NOMO-1 (cell line): ENCODE data around the gene SESTD1.
A peak's percentile ranks its signal among the peaks of the same experiment; 100 is the strongest.

Source experiments
- DNase-seq, 2 experiments: peaks; one replicate each; lab custom pipeline; 2025; ENCODE audit not compliant: unreplicated experiment in 2 of 2; lab: John Stamatoyannopoulos, UW

The SESTD1 gene

DNA sequence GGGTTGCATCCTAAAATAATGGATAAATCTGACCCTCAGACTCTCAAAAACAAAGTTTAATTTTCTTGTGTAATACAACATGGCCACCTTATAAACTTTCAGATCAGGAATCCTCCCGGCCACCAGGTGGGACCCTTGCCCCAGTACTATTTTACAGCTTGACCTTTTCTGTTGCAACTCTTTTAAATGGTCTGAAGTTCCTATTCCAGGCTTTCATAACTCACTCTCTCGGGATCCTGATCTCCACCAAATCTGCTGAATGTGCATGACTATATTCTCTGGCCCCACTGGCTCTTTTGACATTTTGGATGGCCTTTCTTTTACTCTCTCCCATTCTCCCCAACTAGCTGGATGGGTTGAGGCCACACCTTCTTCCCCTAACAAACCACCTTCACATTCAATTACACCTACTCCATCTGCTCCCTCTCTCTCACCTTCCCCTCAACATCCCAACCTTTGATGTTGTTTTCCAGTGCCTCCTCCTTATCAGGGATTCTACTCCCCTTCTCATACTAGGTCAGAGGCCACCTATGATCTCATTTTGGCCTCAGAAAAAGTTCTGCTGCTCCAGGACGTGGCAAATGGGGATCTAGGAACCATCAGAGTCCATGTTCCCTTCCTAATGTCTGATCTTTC lies 70.8 kb downstream of the SESTD1 start:
- DNase-seq, result no peak

DNA sequence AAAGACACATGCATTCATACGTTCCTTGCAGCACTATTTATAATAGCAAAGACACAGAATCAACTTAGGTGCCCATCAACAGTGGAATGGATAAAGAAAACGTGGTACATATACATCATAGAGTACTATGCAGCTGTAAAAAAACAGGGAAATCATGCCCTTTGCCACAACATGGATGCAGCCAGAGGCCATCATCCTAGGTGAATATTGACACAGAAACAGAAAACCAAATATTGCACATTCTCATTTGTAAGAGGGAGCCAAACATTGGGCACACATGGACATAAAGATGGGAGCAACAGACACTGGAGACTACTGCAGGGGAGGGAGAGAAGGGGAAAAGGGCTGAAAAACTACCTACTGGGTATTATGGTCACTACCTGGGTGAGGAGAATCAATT lies 73.5 kb downstream of the SESTD1 start:
- no peak for DNase-seq

DNA sequence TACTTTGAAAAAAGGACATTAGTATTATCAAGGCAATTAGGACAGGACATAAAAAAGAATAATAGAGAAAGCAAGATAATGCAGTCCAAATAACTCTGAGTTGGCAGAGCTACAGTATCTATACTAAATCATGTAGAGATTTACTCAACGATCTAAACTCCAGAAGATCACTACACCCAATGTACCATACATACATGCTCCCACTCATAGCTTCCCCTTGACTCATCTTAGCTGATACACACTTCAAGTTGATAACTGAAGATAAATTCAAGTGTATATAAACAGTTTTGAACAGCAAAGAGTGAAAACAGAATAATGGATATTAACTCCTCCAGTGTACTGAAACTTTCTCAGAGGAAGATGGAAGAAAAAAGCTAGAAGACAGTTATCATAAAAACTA lies 78.5 kb downstream of the SESTD1 start:
- DNase-seq, result no peak

GRCh38 chr2:179184610-179185009 lies 80.0 kb downstream of the SESTD1 start:
- no peak for DNase-seq

DNA sequence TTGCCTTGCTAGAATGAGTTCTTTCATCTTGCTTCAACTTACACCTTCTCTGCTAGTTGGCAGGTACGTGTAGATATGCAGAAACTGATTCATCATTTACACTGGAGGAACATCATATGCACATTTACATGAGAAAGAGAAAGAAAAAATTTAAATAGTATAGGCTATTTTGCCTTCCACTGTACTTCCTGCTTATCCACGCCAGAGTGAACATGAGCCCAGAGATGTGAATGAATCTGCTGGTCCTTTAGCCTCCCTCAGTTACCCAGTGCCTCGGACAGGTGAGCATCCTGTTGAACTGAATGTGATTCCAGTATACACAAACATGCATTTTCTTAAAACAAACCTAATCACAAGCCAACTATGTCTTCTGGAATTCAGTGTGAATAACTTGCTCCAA lies 83.6 kb downstream of the SESTD1 start:
- no peak for DNase-seq

DNA sequence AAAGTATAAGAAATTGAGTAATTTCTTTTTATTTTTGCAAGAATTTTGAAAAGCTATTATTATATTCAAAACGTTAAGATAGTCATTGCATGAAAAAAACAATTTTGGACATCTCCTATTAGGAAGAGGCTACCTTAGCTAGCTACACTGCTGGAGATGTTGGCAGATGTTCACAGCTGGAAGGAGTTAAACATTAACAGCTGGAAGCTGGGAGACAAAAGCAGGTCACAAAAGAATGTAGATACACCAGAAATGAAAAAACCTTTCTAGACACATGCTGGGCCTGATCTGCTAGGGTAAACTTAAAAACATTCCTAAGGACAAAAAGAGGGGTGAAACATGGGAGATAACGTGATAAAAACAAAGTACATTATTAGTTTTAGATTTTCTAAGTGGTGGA lies 84.4 kb downstream of the SESTD1 start:
- no peak for DNase-seq

DNA sequence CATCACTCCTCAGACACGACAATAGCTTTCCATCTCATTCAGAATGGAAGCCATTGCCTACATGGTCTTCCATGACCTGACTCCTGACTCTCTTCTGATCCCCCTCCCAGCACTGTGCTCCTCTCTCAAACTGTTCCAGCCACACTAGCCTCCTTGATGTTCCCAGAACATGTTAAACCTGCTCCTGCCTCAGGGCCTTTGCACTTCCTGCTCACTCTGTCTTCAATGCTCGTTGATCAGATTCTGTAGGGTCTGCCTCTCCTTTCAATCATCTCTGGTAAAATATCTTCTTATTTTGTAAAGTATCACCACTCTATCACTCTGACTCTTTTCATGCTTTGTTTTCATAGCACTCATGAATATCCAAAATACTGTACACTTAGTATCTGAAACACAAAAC lies 84.9 kb downstream of the SESTD1 start:
- DNase-seq, result no peak

DNA sequence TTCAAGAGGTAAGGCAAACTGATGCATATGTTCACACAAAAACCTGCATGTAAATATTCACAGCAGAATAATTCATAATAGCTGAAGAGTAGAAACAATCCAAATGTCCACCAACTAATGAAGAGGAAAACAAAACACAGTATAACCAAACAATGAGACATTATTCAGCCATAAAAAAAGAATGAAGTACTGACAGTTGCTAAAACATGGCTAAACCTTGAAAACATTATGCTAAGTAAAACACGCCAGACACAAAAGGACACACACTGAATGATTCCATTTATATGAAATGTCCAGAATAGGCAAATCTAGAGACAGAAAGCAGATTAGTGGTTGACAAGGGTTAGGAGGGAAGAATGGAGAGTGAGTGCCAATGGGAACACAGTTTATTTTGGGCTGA lies 86.9 kb downstream of the SESTD1 start:
- no peak for DNase-seq

DNA sequence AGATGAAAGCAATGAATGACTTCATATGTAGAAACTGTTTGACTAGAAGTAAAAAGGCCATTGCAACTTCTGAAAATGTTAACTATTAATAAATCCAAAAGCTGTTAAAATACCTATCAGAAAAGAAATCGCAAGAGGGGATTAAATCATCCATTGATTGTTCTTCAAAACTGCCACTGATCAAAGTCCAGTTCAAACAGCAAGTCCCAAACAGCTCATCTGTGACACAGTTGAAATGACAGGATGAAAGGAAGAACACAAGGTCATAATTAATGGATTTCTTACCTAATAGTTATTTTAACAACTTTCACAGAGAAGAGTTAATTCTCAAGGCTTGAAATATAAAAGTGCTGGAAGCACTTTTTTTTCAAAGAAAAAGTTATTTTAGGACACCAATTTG lies 90.4 kb downstream of the SESTD1 start:
- no peak for DNase-seq

DNA sequence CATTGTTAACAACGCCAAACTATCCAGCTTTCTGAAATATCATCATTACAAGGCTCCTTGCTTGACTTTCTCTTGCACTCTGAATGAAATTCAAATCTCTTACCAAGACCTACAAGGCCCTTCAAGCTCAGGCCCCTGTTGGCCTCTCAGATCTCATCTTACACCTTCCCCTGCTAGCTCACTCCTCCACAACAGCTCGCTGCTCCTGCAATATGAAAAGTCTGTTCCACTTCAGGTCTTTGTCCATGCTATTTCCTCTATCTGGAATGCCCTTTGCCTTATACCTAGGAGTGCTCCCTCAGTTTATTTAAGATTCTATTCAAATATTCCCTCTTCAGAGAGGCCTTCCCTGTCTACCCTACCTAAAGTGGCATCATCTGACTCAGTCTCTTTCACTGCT lies 91.7 kb downstream of the SESTD1 start:
- no peak for DNase-seq

DNA sequence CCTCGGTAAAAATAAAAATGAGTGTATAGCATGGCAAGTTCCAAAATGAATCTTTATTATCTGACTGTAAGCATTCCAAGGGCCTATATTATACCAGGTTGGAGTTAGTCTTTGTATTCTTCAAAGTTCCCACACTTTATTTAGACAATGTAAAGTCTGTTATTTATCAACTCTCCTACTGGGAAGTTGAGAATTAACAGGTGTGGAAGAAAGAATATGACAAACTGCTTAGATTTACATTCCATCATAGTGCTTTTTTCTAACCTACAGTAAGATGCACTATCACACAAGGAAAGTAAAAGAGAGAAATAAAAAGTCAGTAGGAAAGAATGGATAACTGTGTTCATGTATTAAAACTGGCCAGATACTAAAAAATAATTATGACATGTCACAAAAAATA lies 93.3 kb downstream of the SESTD1 start:
- DNase-seq, result no peak

DNA sequence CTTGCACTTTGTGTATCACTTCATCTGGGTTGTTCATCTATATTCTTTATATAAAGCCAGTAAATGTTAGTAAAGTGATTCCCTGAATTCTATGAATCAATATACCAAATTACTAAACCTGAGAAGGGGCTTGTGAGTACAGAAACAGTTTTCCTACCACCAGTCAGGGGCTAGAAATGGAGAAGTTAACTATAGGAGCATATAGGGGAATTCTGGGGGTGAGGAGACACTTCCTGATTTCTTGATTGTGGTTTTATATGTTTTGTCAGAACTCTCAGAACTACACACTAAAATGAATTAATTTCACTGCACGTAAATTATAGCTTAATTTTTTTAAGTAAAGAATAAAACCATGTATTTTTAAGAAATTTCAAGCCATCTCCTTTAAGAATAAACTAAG lies 93.7 kb downstream of the SESTD1 start:
- no peak for DNase-seq

GRCh38 chr2:179165356-179166000 lies 99.2 kb downstream of the SESTD1 start:
- no peak for DNase-seq

DNA sequence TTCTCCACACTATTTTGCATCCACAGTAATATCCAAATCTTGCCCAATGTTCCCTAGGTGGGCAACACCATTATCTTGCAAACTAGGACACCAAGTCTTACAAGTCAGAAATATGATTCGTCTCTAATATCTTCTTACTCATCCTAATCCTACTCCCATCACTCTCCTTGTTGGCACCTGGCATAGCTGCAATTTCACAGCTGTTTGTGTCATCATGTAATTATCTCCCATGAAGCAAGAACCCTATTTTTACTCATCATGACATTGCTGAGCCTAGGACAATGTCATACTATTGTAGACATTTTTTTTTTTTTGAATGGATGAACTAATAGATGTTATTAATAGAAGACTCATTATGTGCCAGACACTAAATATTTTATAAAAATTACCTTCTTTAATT lies 123.4 kb downstream of the SESTD1 start:
- no peak for DNase-seq

GRCh38 chr2:179140571-179140970 lies 124.1 kb downstream of the SESTD1 start:
- DNase-seq, result no peak

GRCh38 chr2:179139506-179139905 lies 125.1 kb downstream of the SESTD1 start:
- no peak for DNase-seq

GRCh38 chr2:179137200-179137759 lies 127.4 kb downstream of the SESTD1 start:
- DNase-seq, result no peak

DNA sequence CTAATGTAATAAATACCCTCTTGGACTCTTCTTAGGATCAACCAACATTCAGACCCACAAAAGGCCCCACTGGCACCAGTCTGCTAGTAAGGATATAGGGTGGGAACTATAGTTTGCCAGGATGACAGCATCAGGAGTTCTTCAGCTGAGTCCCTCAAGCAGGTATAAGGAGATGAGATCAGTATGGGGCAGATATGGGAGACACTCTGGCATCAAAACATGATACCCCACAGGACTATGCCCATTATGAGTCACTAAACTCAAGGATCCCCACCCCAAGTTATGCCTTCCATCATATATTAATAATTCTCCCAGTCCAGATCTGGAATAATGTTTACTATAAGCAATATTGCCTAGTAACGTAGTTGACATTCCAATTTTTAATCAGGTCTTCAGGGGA lies 131.6 kb downstream of the SESTD1 start:
- DNase-seq, result no peak

GRCh38 chr2:179132076-179132475 lies 132.6 kb downstream of the SESTD1 start:
- no peak for DNase-seq

DNA sequence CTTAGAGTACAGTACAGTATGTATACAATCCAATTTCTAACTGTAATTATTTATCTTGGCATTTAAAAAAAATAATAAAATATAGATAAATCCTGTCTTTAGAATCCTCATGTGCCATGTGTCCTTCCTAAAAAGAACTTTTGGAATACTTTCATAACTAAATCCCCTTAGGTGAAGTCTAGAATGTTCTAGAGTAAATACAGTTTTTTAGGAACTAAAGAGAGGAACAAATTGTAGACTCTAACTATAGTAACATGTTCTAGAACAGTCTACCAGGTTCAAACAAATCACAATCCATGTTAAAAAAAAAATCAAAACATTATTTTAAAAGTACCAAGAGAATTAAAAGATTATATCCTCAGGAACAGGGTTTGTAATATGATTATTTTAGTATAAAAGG lies 134.1 kb downstream of the SESTD1 start:
- DNase-seq, result no peak

DNA sequence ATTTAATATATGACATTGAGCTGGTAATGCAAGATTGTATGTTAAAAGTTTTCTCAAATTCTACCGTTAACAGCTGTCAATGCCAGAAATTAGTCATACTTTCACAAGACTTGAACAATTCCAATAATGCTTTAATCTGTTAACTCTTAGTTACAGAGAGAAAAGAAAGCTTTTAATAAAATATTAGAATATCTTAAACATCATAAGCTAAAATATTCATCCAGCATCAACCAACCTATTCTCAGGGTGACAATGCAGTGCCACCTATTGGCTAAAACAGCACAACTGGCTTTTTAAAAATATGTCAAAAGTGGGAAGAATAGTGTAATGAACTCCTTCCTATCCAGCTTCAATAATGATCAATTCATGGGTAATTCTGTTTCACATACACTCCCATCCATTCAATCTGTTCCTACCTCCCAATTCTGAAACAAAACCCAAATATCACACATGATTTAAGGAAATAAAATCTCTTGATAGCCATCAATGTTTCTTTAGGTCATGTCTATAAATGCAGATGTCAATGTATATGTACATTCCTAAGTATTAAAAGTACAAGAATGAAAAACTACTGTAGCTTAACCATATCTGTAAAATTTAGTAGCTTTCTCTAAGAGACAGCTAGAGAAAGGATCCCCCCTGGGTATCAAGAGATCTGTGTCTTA lies 134.9 kb downstream of the SESTD1 start:
- DNase-seq, result peak in 1 of 2 experiments; percentile 8

DNA sequence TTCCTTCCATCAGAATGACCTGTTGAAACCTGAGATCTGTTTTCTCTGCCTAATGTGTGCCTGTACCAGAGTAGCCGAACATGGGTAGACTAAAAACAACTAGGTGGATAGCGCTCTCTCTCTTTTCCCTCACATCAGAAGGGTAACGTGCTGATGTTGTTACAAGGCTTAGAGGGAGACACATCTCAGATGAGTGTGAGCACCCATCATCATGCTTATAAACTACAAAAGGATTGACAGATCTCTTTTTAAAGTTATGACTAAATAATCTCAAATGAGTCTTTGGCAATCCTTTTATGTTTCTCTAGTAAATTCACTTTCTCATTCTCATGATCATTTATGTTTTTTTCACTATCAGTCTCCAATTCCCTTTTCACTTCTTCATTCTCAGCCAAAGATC lies 139.2 kb downstream of the SESTD1 start:
- DNase-seq, result no peak
